Mucosa of descending colon (tissue), 3 donors: ENCODE measurements around the gene IL2RG. TPM values are rescaled to one million over a fixed set of nuclear protein-coding genes. Genes with fewer than 3 reads are reported as not detected.

Experiments used
- ATAC-seq: fragments of 200-7000 bp; cut with Tn5 transposase; one replicate; pipeline ENCODE4 v1.9.1; 2020; ENCODE audit warnings: mild to moderate bottlenecking, moderate library complexity
- DNase-seq, 3 donors: peaks; one replicate each; pipeline ENCODE4 v3.0.0-alpha.2; 2020
- H3K36me3 ChIP-seq: fragments of 200-600 bp; one replicate; pipeline ENCODE4 v1.8.0; 2021; ENCODE audit warnings: low read depth, mild to moderate bottlenecking
- H3K4me1 ChIP-seq: fragments of 200-600 bp; one replicate; pipeline ENCODE4 v1.8.0; 2021; ENCODE audit warnings: low read depth, mild to moderate bottlenecking
- H3K4me3 ChIP-seq: fragments of 200-600 bp; one replicate; pipeline ENCODE4 v1.8.0; 2021; ENCODE audit warnings: mild to moderate bottlenecking
- H3K9me3 ChIP-seq: fragments of 200-600 bp; one replicate; pipeline ENCODE4 v1.8.0; 2021; ENCODE audit warnings: mild to moderate bottlenecking
- intact Hi-C, 2 donors: fragments of 100-400 bp; cut with DNase I in 1 of 2; cut with micrococcal nuclease in 1 of 2; formaldehyde crosslinking; loops; one replicate each; pipeline versions ENCODE4 v1.11.0 to v1.11.1; 2022; cut with DNase I, micrococcal nuclease
- total RNA-seq, 3 donors: library from RNA; stranded (reverse); fragmentation: NEBNext Ultra II Directional in 2 of 3; extraction: Animal tissue kit (Norgen Biotek cat#: 25700) in 2 of 3; gene quantifications; one replicate each; pipeline versions ENCODE4 v1.2.1 to v1.2.4, GENCODE V29; 2021 to 2023
- TF ChIP-seq, protein P1 (sequence below): fragments of 200-600 bp; IDR thresholded peaks from one replicate; pipeline ENCODE4 v1.8.0; 2022; ENCODE audit warnings: antibody characterized with exemption, mild to moderate bottlenecking
- donor health status: DM: no; HTN: no; CAD: no; lungs with moderate emphysema.
- donor health status: DM: no; HTN: no; CAD: no.
- donor health status: DM: no; HTN: yes; CAD: no.

The IL2RG gene
- total RNA-seq, 3 donors from 2014 or later, result 27.7 to 104 (median 56.8) TPM

DNA sequence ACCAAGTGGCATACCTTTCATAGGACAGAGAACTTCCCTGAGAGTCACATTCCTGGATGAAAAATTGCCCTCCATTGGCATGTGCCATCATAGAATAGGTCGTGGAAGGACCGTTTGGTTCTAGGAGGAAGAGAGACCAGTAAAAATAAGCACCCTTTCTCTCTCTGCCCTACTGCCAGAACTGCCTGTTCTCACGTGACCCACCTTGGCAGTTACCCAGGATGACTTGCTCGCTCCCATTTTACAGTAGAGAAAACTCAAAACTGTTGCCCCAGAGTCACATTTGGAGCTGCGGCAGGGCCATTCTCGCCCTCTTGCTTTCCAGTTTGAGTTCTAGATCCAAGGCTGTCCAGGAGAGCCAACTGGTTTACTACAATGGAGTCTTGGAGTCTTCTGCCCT, 32.1 kb upstream of the IL2RG start:
- intact Hi-C loops, result no loop called here
- DNase-seq (peak in 1 of 3 donors; percentile 55), ATAC-seq (no peak)
- no peaks in the 10 kb centered on the region for H3K9me3 ChIP-seq
- H3K4me3 ChIP-seq, result no peak overlapping the region
- no peaks in the 10 kb centered on the region for H3K36me3 ChIP-seq
- TF ChIP-seq, protein P1, sequence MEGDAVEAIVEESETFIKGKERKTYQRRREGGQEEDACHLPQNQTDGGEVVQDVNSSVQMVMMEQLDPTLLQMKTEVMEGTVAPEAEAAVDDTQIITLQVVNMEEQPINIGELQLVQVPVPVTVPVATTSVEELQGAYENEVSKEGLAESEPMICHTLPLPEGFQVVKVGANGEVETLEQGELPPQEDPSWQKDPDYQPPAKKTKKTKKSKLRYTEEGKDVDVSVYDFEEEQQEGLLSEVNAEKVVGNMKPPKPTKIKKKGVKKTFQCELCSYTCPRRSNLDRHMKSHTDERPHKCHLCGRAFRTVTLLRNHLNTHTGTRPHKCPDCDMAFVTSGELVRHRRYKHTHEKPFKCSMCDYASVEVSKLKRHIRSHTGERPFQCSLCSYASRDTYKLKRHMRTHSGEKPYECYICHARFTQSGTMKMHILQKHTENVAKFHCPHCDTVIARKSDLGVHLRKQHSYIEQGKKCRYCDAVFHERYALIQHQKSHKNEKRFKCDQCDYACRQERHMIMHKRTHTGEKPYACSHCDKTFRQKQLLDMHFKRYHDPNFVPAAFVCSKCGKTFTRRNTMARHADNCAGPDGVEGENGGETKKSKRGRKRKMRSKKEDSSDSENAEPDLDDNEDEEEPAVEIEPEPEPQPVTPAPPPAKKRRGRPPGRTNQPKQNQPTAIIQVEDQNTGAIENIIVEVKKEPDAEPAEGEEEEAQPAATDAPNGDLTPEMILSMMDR, result no peak
- H3K4me1 ChIP-seq, result no peaks in the 10 kb centered on the region

GRCh38 chrX:71140440-71140839, 29.1 kb upstream of the IL2RG start:
- H3K4me1 ChIP-seq, result no peaks in the 10 kb centered on the region
- ATAC-seq (no peak), DNase-seq (no peak)
- intact Hi-C loops, result no loop called here
- TF ChIP-seq, protein P1, result no peak
- no peaks in the 10 kb centered on the region for H3K36me3 ChIP-seq
- no peak overlapping the region for H3K4me3 ChIP-seq
- no peaks in the 10 kb centered on the region for H3K9me3 ChIP-seq

- no peaks in the 10 kb centered on the region for H3K9me3 ChIP-seq
- no peaks in the 10 kb centered on the region for H3K4me1 ChIP-seq
- no peak for DNase-seq
- TF ChIP-seq, protein P1, result no peak
- H3K4me3 ChIP-seq, result no peak overlapping the region
- intact Hi-C loops, result no loop called here
- H3K36me3 ChIP-seq, result no peaks in the 10 kb centered on the region
- no peak for ATAC-seq
Observed at GRCh38 chrX:71131510-71131909, 20.1 kb upstream of the IL2RG start.

GRCh38 chrX:71128915-71129765, 17.8 kb upstream of the IL2RG start:
- H3K36me3 ChIP-seq, result no peaks in the 10 kb centered on the region

GRCh38 chrX:71128166-71128833, 16.9 kb upstream of the IL2RG start:
- no peak for DNase-seq
- no peak overlapping the region for H3K4me3 ChIP-seq
- H3K9me3 ChIP-seq, result no peaks in the 10 kb centered on the region
- no peaks in the 10 kb centered on the region for H3K4me1 ChIP-seq
- TF ChIP-seq, protein P1, result no peak
- intact Hi-C loops, result no loop called here
- no peaks in the 10 kb centered on the region for H3K36me3 ChIP-seq
- no peak for ATAC-seq

More at GRCh38 chrX:71128915-71129765, 17.8 kb upstream of the IL2RG start:
- ATAC-seq (peak; percentile 93), DNase-seq (peak; percentile 67 to 82 (median 75))
- TF ChIP-seq, protein P1, result peak; percentile 48
- no peak overlapping the region for H3K4me3 ChIP-seq
- H3K9me3 ChIP-seq, result no peaks in the 10 kb centered on the region
- H3K4me1 ChIP-seq, result no peaks in the 10 kb centered on the region
- intact Hi-C loops, result no loop called here
